GM12878 (cell line): ENCODE measurements around the gene SLC15A1. TPM values are rescaled to one million over a fixed set of nuclear protein-coding genes. Genes with fewer than 3 reads are reported as not detected.

Source experiments
- ATAC-seq: fragments of 200-7000 bp; cut with Tn5 transposase; 3 replicates; pipeline ENCODE4 v1.9.1; 2020; ENCODE audit warnings: mild to moderate bottlenecking, moderate library complexity
- BruUV-seq: library from RNA; stranded (reverse); fragments of 400-500 nt; replicated peaks from 2 replicates; lab custom pipeline; 2021; lab: Mats Ljungman, UMichigan
- CTCF ChIA-PET: fragments of 300-600 bp; sonication (Branson Sonifier 250); formaldehyde crosslinking; extraction: SDS; loops from one replicate; lab custom pipeline; 2021; ENCODE audit warnings: inconsistent platforms; lab: Yijun Ruan, JAX
- POLR2A ChIA-PET: fragments of 350-600 bp; formaldehyde crosslinking; extraction: SDS; loops from one replicate; lab custom pipeline; 2021; ENCODE audit warnings: inconsistent platforms; lab: Charles Lee
- RAD21 ChIA-PET: fragments of 300-600 bp; sonication (Branson Sonifier 250); formaldehyde crosslinking; loops from one replicate; lab custom pipeline; 2023; ENCODE audit warnings: antibody characterized with exemption; ENCODE audit not compliant: unreplicated experiment; lab: Charles Lee
- SMC1A ChIA-PET: fragments of 300-600 bp; sonication (Branson Sonifier 250); formaldehyde crosslinking; loops from one replicate; lab custom pipeline; 2023; ENCODE audit not compliant: unreplicated experiment, uncharacterized antibody; lab: Charles Lee
- DNase-seq: peaks from one replicate; pipeline ENCODE4 v3.0.0-alpha.2; 2011; ENCODE audit warnings: low read depth, low spot score
- FAIRE-seq: peaks from 3 replicates; lab custom pipeline; 2011; peaks lifted over from hg19 to GRCh38; lab: Jason Lieb, UNC
- H2AFZ ChIP-seq: 2 replicates; pipeline ENCODE4 v1.6.0; 2011; ENCODE audit warnings: low read depth, low read length, control low read depth; ENCODE audit not compliant: control insufficient read depth
- H3K27ac ChIP-seq: 2 replicates; pipeline ENCODE4 v1.5.1; 2011; ENCODE audit warnings: control low read depth; ENCODE audit not compliant: control insufficient read depth, insufficient read depth
- H3K27me3 ChIP-seq, 2 experiments: replicated peaks in 1 of 2; 2 replicates each; pipeline versions ENCODE4 v1.6.0 to v1.6.1; 2011; ENCODE audit warnings: low read length in 1 of 2; ENCODE audit not compliant: control insufficient read depth in 2 of 2, insufficient read depth in 2 of 2
- H3K36me3 ChIP-seq, 2 experiments: 2 replicates each; pipeline ENCODE4 v1.5.1; 2011; ENCODE audit warnings: low read length in 1 of 2; ENCODE audit not compliant: control insufficient read depth in 2 of 2, insufficient read depth in 2 of 2
- H3K4me1 ChIP-seq: 2 replicates; pipeline ENCODE4 v1.6.1; 2011; ENCODE audit warnings: mild to moderate bottlenecking, low read length, moderate library complexity, mixed read lengths; ENCODE audit not compliant: control insufficient read depth, insufficient read depth
- H3K4me2 ChIP-seq: 2 replicates; pipeline ENCODE4 v1.6.0; 2011; ENCODE audit warnings: control low read depth; ENCODE audit not compliant: control insufficient read depth, insufficient read depth
- H3K4me3 ChIP-seq: fragments of 200-600 bp; sonication (generic); 2 replicates; pipeline ENCODE4 v1.5.1; 2016
- H3K79me2 ChIP-seq: 2 replicates; pipeline ENCODE4 v1.6.0; 2011; ENCODE audit warnings: low read length; ENCODE audit not compliant: control insufficient read depth, insufficient read depth
- H3K9ac ChIP-seq: 2 replicates; pipeline ENCODE4 v1.8.0; 2011; ENCODE audit warnings: low read length, control low read depth, mixed read lengths; ENCODE audit not compliant: control insufficient read depth, insufficient read depth
- H3K9me3 ChIP-seq: replicated peaks from 3 replicates; pipeline ENCODE4 v1.5.1; 2011; ENCODE audit warnings: mild to moderate bottlenecking, low read length; ENCODE audit not compliant: control insufficient read depth, insufficient read depth
- H4K20me1 ChIP-seq: 2 replicates; pipeline ENCODE4 v1.6.0; 2011; ENCODE audit not compliant: control insufficient read depth, insufficient read depth
- IRF4 ChIP-seq: IDR thresholded peaks from 2 replicates; pipeline ENCODE4 v1.6.1; 2011; ENCODE audit warnings: low read depth, low read length
- NR2F1 ChIP-seq: fragments of 450-650 bp; conservative IDR thresholded peaks from 2 replicates; pipeline ENCODE4 v1.6.1; 2017; ENCODE audit warnings: mild to moderate bottlenecking
- POU2F2 ChIP-seq: IDR thresholded peaks from 3 replicates; pipeline ENCODE4 v1.6.1; 2011; ENCODE audit warnings: low read depth, mild to moderate bottlenecking, low read length, borderline replicate concordance
- SMAD5 ChIP-seq: IDR thresholded peaks from 2 replicates; pipeline ENCODE4 v1.6.1; 2016; ENCODE audit warnings: antibody characterized with exemption, low read depth
- WGBS: methylation state at CpG from one replicate; pipeline ENCODE4 v1.1.6; 2016; ENCODE audit warnings: low lambda C conversion rate; ENCODE audit not compliant: insufficient replicate concordance, insufficient coverage; ENCODE audit errors: missing lambda C conversion rate; 5-methylcytosine and 5-hydroxymethylcytosine counted together
- in situ Hi-C: fragments of 300-500 bp; cut with MboI; formaldehyde crosslinking; loops from 9 replicates; pipeline ENCODE4 v1.14.3; 2018; ENCODE audit warnings: mixed read lengths
- intact Hi-C: fragments of 100-400 bp; cut with micrococcal nuclease; formaldehyde crosslinking; loops from one replicate; pipeline ENCODE4 v1.14.2; 2022; ENCODE audit not compliant: unreplicated experiment
- polyA plus RNA-seq, 11 experiments: library from polyadenylated mRNA; depleted of rRNA in 4 of 11; unstranded in 6 of 11; stranded (reverse) in 5 of 11; fragments of >200 nt; fragmentation: Nextera tagmentation in 4 of 11; fragmentation: Illumina TruSeq in 1 of 11; extraction: Ambion mirVana in 4 of 11; extraction: Trizol in 1 of 11; gene quantifications; 1 replicate in 1 of 11; 2 replicates in 10 of 11; pipeline versions ENCODE4 v1.2.1 to v1.2.3, GENCODE V29; 2011 to 2016; ENCODE audit warnings: inconsistent platforms in 2 of 11, missing spikeins in 2 of 11, low read depth in 1 of 11
- total RNA-seq, 4 experiments: library from RNA; depleted of rRNA in 3 of 4; stranded (reverse); fragments of >200 nt in 3 of 4; fragmentation: Illumina TruSeq in 1 of 4; extraction: Trizol in 1 of 4; gene quantifications; 2 replicates each; pipeline versions ENCODE4 v1.2.1 to v1.2.3, GENCODE V29; 2013 to 2021

SLC15A1 gene
- total and polyA plus RNA-seq, 10 of the 15 experiments (the other 5 are each of a cell fraction or from before 2014, with no cell fraction given) = not detected

DNA sequence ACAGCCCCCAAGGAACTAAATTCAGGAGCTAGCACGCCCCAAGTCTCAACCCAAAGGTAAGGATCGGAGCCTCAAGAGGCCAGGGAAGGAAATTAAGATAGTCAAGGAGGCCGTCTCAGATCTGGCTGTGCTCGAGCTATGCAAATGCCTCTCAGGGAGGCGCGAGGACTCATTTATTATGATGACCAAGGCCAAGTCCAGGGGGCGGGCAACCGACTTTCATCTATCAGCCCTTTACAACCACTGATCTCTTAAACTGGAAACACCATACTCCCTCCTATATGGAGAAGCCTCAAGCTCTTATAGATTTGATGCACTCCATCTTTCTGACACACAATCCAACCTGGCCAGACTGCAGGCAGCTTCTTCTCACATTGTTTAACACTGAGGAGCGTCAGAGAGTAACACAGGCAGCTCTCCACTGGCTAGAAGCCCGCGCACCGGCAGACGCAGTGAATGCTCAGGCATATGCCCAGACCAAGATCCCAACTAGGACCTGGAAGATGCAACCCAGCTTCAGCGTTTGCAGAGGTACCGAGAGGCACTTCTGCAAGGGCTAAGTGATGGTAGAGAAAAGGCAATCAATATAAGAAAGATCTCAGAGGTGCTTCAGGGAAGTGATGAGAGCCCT is 9.6 kb upstream of the SLC15A1 start:
- TF ChIP-seq NR2F1 (no peak), SMAD5 (no peak), POU2F2 (peak; percentile 27; the same call in 1 of the 3 replicates), IRF4 (no peak)
- peak overlapping the region; percentile 80 for H2AFZ ChIP-seq
- DNase-seq (no peak), FAIRE-seq (peak; percentile 35), ATAC-seq (peak; percentile 59)
- ChIA-PET RAD21 (interaction anchor here (1.2 to 1.3 kb wide), 2 partner anchors 81 to 89 kb away, joined by 3 read pairs; no protein-coding TSS in a partner anchor), CTCF (interaction anchor here (1.0 kb wide), 1 partner anchor 109 kb away, joined by 3 read pairs; no protein-coding TSS in a partner anchor), SMC1A (interaction anchor here (1.0 to 1.6 kb wide), 4 partner anchors 18 to 87 kb away, joined by 3 to 8 read pairs (median 4); no protein-coding TSS in a partner anchor), POLR2A (no interaction called here)
- no peaks in the 10 kb centered on the region for H3K36me3 ChIP-seq
- no TSS peak for BruUV-seq
- no peaks in the 10 kb centered on the region for H4K20me1 ChIP-seq
- H3K9ac ChIP-seq = 0 out of 2 replicates have a peak overlapping the region, but pooled peaks have one; percentile 20
- no peak overlapping the region; the same call in 1 of the 2 replicates for H3K4me3 ChIP-seq
- no peaks in the 10 kb centered on the region; the same call in 2 of the 3 replicates for H3K9me3 ChIP-seq
- H3K27ac ChIP-seq = no peak overlapping the region
- intact Hi-C loops (no loop called here), in situ Hi-C loops (no loop called here)
- 71% methylated on average over 15 of the region's 15 CpGs for WGBS
- no peaks in the 10 kb centered on the region; a peak in 1 of 4 replicates for H3K27me3 ChIP-seq
- no peaks in the 10 kb centered on the region for H3K79me2 ChIP-seq
- peak overlapping the region; percentile 64 for H3K4me2 ChIP-seq
- H3K4me1 ChIP-seq = no peaks in the 10 kb centered on the region; the same call in 1 of the 2 replicates
